Endothelial cell of umbilical vein (primary cell): ENCODE results near the gene POU3F1.

ENCODE experiments used
- EZH2 ChIP-seq: IDR thresholded peaks from 2 replicates; pipeline ENCODE4 v1.6.1; 2012; ENCODE audit warnings: borderline replicate concordance, low read depth, mild to moderate bottlenecking, moderate library complexity, low read length, inconsistent platforms; ENCODE audit not compliant: severe bottlenecking
- GATA2 ChIP-seq: IDR thresholded peaks from 2 replicates; pipeline ENCODE4 v1.7.0; 2011; ENCODE audit warnings: low read depth, mild to moderate bottlenecking, moderate library complexity, mixed read lengths, low read length; ENCODE audit not compliant: insufficient read length, insufficient read depth
- JUN ChIP-seq: IDR thresholded peaks from 2 replicates; pipeline ENCODE4 v1.6.1; 2011; ENCODE audit warnings: borderline replicate concordance, low read depth; ENCODE audit not compliant: insufficient read length, insufficient read depth
- MYC ChIP-seq: IDR thresholded peaks from one replicate; pipeline ENCODE4 v1.6.1; 2011; ENCODE audit warnings: mild to moderate bottlenecking, low read depth, low read length
- POLR2A ChIP-seq: IDR thresholded peaks from 2 replicates; pipeline ENCODE4 v1.6.1; 2012; ENCODE audit warnings: low read depth, mild to moderate bottlenecking, control low read depth, low read length
- POLR2AphosphoS5 ChIP-seq: IDR thresholded peaks from 2 replicates; pipeline ENCODE4 v1.6.1; 2012; ENCODE audit warnings: low read depth, mild to moderate bottlenecking, control low read depth, low read length, moderate library complexity; ENCODE audit not compliant: insufficient read depth
- TF ChIP-seq, protein P1 (sequence below), 2 donors: IDR thresholded peaks; 1 replicate in 1 of 2; 2 replicates in 1 of 2; pipeline ENCODE4 v1.5.1; 2011; ENCODE audit warnings: low read length in 2 of 2, mild to moderate bottlenecking in 2 of 2, moderate library complexity in 2 of 2, control low read depth in 1 of 2, inconsistent platforms in 1 of 2, low read depth in 1 of 2; ENCODE audit not compliant: insufficient read depth in 1 of 2; ENCODE audit errors: extremely low read depth in 1 of 2
- TF ChIP-seq, protein P2 (sequence below): IDR thresholded peaks from 2 replicates; pipeline ENCODE4 v1.6.1; 2011; ENCODE audit not compliant: insufficient read depth, insufficient read length

DNA sequence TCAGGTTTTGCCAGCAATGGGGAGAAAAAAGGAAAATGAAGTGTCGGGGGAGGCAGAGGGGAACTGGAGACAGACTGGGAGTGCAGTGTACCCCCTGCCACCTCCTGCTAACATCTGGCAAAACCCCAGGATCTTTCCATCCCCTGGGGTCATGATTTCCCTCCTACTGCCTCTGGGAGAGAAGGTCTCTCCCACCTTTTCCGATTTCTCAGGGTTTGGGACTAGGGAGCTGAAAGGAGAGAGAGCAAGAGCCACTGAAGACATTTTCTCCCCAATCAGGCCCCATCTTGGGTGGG is 46.4 kb downstream of the POU3F1 start:
- no peak for TF ChIP-seq POLR2A
- TF ChIP-seq, protein P1, sequence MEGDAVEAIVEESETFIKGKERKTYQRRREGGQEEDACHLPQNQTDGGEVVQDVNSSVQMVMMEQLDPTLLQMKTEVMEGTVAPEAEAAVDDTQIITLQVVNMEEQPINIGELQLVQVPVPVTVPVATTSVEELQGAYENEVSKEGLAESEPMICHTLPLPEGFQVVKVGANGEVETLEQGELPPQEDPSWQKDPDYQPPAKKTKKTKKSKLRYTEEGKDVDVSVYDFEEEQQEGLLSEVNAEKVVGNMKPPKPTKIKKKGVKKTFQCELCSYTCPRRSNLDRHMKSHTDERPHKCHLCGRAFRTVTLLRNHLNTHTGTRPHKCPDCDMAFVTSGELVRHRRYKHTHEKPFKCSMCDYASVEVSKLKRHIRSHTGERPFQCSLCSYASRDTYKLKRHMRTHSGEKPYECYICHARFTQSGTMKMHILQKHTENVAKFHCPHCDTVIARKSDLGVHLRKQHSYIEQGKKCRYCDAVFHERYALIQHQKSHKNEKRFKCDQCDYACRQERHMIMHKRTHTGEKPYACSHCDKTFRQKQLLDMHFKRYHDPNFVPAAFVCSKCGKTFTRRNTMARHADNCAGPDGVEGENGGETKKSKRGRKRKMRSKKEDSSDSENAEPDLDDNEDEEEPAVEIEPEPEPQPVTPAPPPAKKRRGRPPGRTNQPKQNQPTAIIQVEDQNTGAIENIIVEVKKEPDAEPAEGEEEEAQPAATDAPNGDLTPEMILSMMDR (IDR thresholded peaks at IDR 0.05; ENCODE audit: extremely low read depth in 1 of 2, insufficient read depth in 1 of 2, low read depth in 1 of 2, low read length in 2 of 2), result no peak
- TF ChIP-seq JUN, result no peak
- TF ChIP-seq, protein P2, sequence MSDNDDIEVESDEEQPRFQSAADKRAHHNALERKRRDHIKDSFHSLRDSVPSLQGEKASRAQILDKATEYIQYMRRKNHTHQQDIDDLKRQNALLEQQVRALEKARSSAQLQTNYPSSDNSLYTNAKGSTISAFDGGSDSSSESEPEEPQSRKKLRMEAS, result no peak
- TF ChIP-seq POLR2AphosphoS5, result no peak
- TF ChIP-seq EZH2, result no peak
- no peak for TF ChIP-seq MYC
- no peak for TF ChIP-seq GATA2
